Measurements from ENCODE around the gene EYS. TPM values are rescaled to one million over a fixed set of nuclear protein-coding genes. Genes with fewer than 3 reads are reported as not detected.

The EYS gene
- polyA plus RNA-seq, 1 of the 3 experiments (the other 2 are of a cell fraction) = 0.05 TPM

DNA sequence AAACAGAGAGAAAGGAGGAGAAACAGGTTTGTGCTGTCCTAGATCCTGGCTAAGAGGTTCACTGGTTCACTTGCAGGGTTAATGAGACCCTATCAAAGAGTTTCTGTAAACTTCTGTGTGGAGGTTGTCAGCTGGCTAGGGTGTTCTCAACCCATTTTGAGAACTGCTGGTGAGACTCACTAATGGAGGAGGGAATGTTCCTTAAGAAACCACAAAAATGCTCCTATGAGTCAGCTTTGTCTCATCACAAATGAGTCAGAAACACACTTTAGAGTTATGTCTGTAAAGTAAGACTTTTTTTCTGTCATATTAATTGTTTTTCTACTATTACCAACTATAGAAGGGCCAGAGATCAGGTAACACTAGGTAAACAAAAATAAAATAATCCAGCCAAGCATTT lies 1187.0 kb downstream of the EYS start (continued):
- TF ChIP-seq USF1 (IDR thresholded peaks at IDR 0.05; ENCODE audit: borderline replicate concordance, low read depth) (0 out of 2 replicates have a peak, but pooled peaks have one; percentile 10), ELF1 (IDR thresholded peaks at IDR 0.05) (no peak), EZH2phosphoT487 (IDR thresholded peaks at IDR 0.05; ENCODE audit: borderline replicate concordance, low read depth) (no peak), SIN3A (IDR thresholded peaks at IDR 0.05; ENCODE audit: borderline replicate concordance, low read depth, low read length) (no peak), CHD2 (IDR thresholded peaks at IDR 0.05; ENCODE audit: low read length, partially characterized antibody) (no peak), GATA2 (CRISPR knock-in tag; IDR thresholded peaks at IDR 0.05) (no peak), JUND (IDR thresholded peaks at IDR 0.05) (peak; percentile 95), FOSL2 (IDR thresholded peaks at IDR 0.05; ENCODE audit: borderline replicate concordance, low read depth) (peak; percentile 99)
- TF ChIP-seq, protein P1, sequence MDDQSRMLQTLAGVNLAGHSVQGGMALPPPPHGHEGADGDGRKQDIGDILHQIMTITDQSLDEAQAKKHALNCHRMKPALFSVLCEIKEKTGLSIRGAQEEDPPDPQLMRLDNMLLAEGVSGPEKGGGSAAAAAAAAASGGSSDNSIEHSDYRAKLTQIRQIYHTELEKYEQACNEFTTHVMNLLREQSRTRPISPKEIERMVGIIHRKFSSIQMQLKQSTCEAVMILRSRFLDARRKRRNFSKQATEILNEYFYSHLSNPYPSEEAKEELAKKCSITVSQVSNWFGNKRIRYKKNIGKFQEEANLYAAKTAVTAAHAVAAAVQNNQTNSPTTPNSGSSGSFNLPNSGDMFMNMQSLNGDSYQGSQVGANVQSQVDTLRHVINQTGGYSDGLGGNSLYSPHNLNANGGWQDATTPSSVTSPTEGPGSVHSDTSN (IDR thresholded peaks at IDR 0.05) = peak; percentile 66

GRCh38 chr6:64516393-64516792 lies 1190.6 kb downstream of the EYS start:
- Histone ChIP-seq H2AFZ (ENCODE audit: low read depth) (no peak overlapping the region), H3K4me1 (ENCODE audit: control insufficient read depth in 1 of 2, insufficient read depth in 2 of 2, low read depth in 1 of 2, low read length in 1 of 2) (peaks cover 0 to 4% of the 10 kb centered on the region in 2 experiments; a peak in 2 of 4 replicates), H3K27ac (ENCODE audit: low read depth in 2 of 2, low read length in 1 of 2) (no peak overlapping the region), H3K9me3 (no peaks in the 10 kb centered on the region), H3K4me2 (no peak overlapping the region), H3K9ac (no peak overlapping the region), H3K36me3 (replicated peaks in 1 of 2; ENCODE audit: control insufficient read depth in 1 of 2, insufficient read depth in 2 of 2, low read length in 1 of 2) (no peaks in the 10 kb centered on the region), H3K27me3 (ENCODE audit: insufficient read depth) (no peaks in the 10 kb centered on the region), H4K20me1 (ENCODE audit: insufficient read depth) (no peaks in the 10 kb centered on the region), H3K9me2 (no peaks in the 10 kb centered on the region), H3F3A (replicated peaks; ENCODE audit: insufficient read depth) (peaks cover 3% of the 10 kb centered on the region), H3K79me2 (ENCODE audit: insufficient read depth) (no peaks in the 10 kb centered on the region), H3K4me3 (ENCODE audit: low read depth in 2 of 2, low read length in 1 of 2) (no peak overlapping the region)
- TF ChIP-seq RXRA (IDR thresholded peaks at IDR 0.05; ENCODE audit: borderline replicate concordance, low read depth) = no peak
- TF ChIP-seq SMC3 (IDR thresholded peaks at IDR 0.05; ENCODE audit: low read depth, low read length) = no peak
- no peak for TF ChIP-seq TCF12 (IDR thresholded peaks at IDR 0.05)
- no peak for TF ChIP-seq POLR2AphosphoS5 (IDR thresholded peaks at IDR 0.05; ENCODE audit: low read depth, low read length)
- TF ChIP-seq CHD2 (IDR thresholded peaks at IDR 0.05; ENCODE audit: low read length, partially characterized antibody) = no peak
- 68% methylated on average over 1 of the region's 1 CpG for WGBS (ENCODE audit: low lambda C conversion rate)
- CTCF ChIA-PET = no interaction called here
- DNase-seq = no peak
- POLR2A ChIA-PET = interaction anchor here (1.1 kb wide), 1 partner anchor 880 kb away, joined by 4 read pairs; the partner anchor contains the start of gene PHF3

DNA sequence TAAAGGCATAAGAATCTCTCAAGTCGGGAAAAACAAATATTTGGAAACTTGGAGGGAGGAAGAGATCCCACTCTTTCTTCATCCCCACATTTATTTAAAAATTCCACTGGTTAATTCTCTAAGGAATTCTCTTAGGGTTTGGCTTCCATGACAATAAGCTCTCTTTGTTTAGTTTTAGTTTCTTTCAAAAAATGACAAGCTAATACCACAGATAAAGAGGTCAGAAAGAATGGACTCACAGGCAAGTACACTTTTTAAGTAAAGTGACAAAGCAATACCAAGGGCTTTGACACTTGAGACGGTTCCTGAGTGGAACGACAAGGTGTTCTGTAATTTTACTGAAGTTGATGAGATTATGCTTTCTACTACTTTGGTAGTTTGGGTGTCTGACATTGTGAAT lies 1199.4 kb downstream of the EYS start:
- WGBS (ENCODE audit: low lambda C conversion rate) = 80% methylated on average over 3 of the region's 3 CpGs
- no peaks in the 10 kb centered on the region for H3K27me3 ChIP-seq (ENCODE audit: insufficient read depth)
- no peaks in the 10 kb centered on the region for H4K20me1 ChIP-seq (ENCODE audit: insufficient read depth)
- DNase-seq = no peak
- H3K27ac ChIP-seq (ENCODE audit: low read depth in 2 of 2, low read length in 1 of 2) = no peak overlapping the region
- no peak overlapping the region for H3K4me3 ChIP-seq (ENCODE audit: low read depth in 2 of 2, low read length in 1 of 2)
- H3K9ac ChIP-seq = no peak overlapping the region
- H3K4me1 ChIP-seq (ENCODE audit: control insufficient read depth in 1 of 2, insufficient read depth in 2 of 2, low read depth in 1 of 2, low read length in 1 of 2) = no peaks in the 10 kb centered on the region; a peak in 1 of 4 replicates
- ChIA-PET POLR2A (no interaction called here), CTCF (no interaction called here)
- H3K79me2 ChIP-seq (ENCODE audit: insufficient read depth) = no peaks in the 10 kb centered on the region
- no peak overlapping the region for H2AFZ ChIP-seq (ENCODE audit: low read depth)
- no peaks in the 10 kb centered on the region for H3F3A ChIP-seq (replicated peaks; ENCODE audit: insufficient read depth)
- no peaks in the 10 kb centered on the region for H3K9me2 ChIP-seq
- H3K9me3 ChIP-seq = no peaks in the 10 kb centered on the region
- no peaks in the 10 kb centered on the region for H3K36me3 ChIP-seq (replicated peaks in 1 of 2; ENCODE audit: control insufficient read depth in 1 of 2, insufficient read depth in 2 of 2, low read length in 1 of 2)
- no peak overlapping the region for H3K4me2 ChIP-seq
- TF ChIP-seq NFIC (IDR thresholded peaks at IDR 0.05; ENCODE audit: borderline replicate concordance) (no peak), RCOR1 (IDR thresholded peaks at IDR 0.05; ENCODE audit: low read length) (no peak), GATA2 (CRISPR knock-in tag; IDR thresholded peaks at IDR 0.05) (no peak), RXRA (IDR thresholded peaks at IDR 0.05; ENCODE audit: borderline replicate concordance, low read depth) (no peak), TCF12 (IDR thresholded peaks at IDR 0.05) (no peak), ELF1 (IDR thresholded peaks at IDR 0.05) (no peak), USF1 (IDR thresholded peaks at IDR 0.05; ENCODE audit: borderline replicate concordance, low read depth) (no peak), GABPA (IDR thresholded peaks at IDR 0.05; ENCODE audit: low read depth) (no peak), REST (IDR thresholded peaks at IDR 0.05; ENCODE audit: low read depth, low read length) (no peak)
- TF ChIP-seq, protein P2, sequence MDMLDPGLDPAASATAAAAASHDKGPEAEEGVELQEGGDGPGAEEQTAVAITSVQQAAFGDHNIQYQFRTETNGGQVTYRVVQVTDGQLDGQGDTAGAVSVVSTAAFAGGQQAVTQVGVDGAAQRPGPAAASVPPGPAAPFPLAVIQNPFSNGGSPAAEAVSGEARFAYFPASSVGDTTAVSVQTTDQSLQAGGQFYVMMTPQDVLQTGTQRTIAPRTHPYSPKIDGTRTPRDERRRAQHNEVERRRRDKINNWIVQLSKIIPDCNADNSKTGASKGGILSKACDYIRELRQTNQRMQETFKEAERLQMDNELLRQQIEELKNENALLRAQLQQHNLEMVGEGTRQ (IDR thresholded peaks at IDR 0.05; ENCODE audit: borderline replicate concordance, low read depth, low read length) = no peak

All from SK-N-SH (cell line).